ENCODE measurements around the gene CROCC2. TPM values are rescaled to one million over a fixed set of nuclear protein-coding genes. Genes with fewer than 3 reads are reported as not detected.
"Not testable (repeated sequence)": the region's sequence is repeated elsewhere in the genome, so short reads cannot be mapped to it uniquely, and the experiment has no call there.

CROCC2 gene
- total RNA-seq, 1 donor from 2014 or later = not detected

GRCh38 chr2:240974771-240975572 lies 68.8 kb downstream of the CROCC2 start:
- Mint-ChIP-seq H3K4me1 (peaks cover 9% of the 10 kb centered on the region), H3K9me3 (peaks cover 3% of the 10 kb centered on the region), H3K4me3 (no peak overlapping the region), H3K36me3 (ENCODE audit: low read depth) (no peaks in the 10 kb centered on the region), H3K27me3 (ENCODE audit: low read depth) (peaks cover 21% of the 10 kb centered on the region), H3K27ac (ENCODE audit: unreplicated experiment) (no peak overlapping the region)
- TF ChIP-seq CTCF (conservative IDR thresholded peaks at IDR 0.05) = no peak
- DNase-seq (ENCODE audit: low read depth, low spot score) = no peak

GRCh38 chr2:240975903-240976302 lies 69.8 kb downstream of the CROCC2 start:
- H3K36me3 Mint-ChIP-seq (ENCODE audit: low read depth); DNase-seq (ENCODE audit: low read depth, low spot score); H3K9me3 Mint-ChIP-seq; H3K27ac Mint-ChIP-seq (ENCODE audit: unreplicated experiment); H3K4me3 Mint-ChIP-seq; H3K4me1 Mint-ChIP-seq: not testable (repeated sequence)
- peaks cover 21% of the 10 kb centered on the region for H3K27me3 Mint-ChIP-seq (ENCODE audit: low read depth)

- no peak overlapping the region for H3K27ac Mint-ChIP-seq (ENCODE audit: unreplicated experiment)
- H3K36me3 Mint-ChIP-seq (ENCODE audit: low read depth) = no peaks in the 10 kb centered on the region
- H3K27me3 Mint-ChIP-seq (ENCODE audit: low read depth) = peaks cover 39% of the 10 kb centered on the region
- DNase-seq (ENCODE audit: low read depth, low spot score) = no peak
- no peaks in the 10 kb centered on the region for H3K9me3 Mint-ChIP-seq
- H3K4me1 Mint-ChIP-seq = no peaks in the 10 kb centered on the region
- H3K4me3 Mint-ChIP-seq = no peak overlapping the region
- no peak for TF ChIP-seq CTCF (conservative IDR thresholded peaks at IDR 0.05)
Observed at GRCh38 chr2:240981280-240981679, 75.1 kb downstream of the CROCC2 start.

GRCh38 chr2:240981871-240982800 lies 76.0 kb downstream of the CROCC2 start:
- H3K27ac Mint-ChIP-seq (ENCODE audit: unreplicated experiment) = no peak overlapping the region
- no peaks in the 10 kb centered on the region for H3K36me3 Mint-ChIP-seq (ENCODE audit: low read depth)
- no peak for DNase-seq (ENCODE audit: low read depth, low spot score)
- H3K4me3 Mint-ChIP-seq = no peak overlapping the region
- no peak for TF ChIP-seq CTCF (conservative IDR thresholded peaks at IDR 0.05)
- H3K27me3 Mint-ChIP-seq (ENCODE audit: low read depth) = peaks cover 39% of the 10 kb centered on the region
- no peaks in the 10 kb centered on the region for H3K9me3 Mint-ChIP-seq
- H3K4me1 Mint-ChIP-seq = no peaks in the 10 kb centered on the region

GRCh38 chr2:240982821-240983281 lies 76.7 kb downstream of the CROCC2 start:
- Mint-ChIP-seq H3K36me3 (ENCODE audit: low read depth) (no peaks in the 10 kb centered on the region), H3K27me3 (ENCODE audit: low read depth) (peaks cover 39% of the 10 kb centered on the region), H3K27ac (ENCODE audit: unreplicated experiment) (no peak overlapping the region), H3K4me1 (no peaks in the 10 kb centered on the region), H3K4me3 (no peak overlapping the region), H3K9me3 (no peaks in the 10 kb centered on the region)
- TF ChIP-seq CTCF (conservative IDR thresholded peaks at IDR 0.05) = no peak
- DNase-seq (ENCODE audit: low read depth, low spot score) = no peak

Measured in neural crest cell (in vitro differentiated cells).